ENCODE data around the gene EEF1G. TPM values are rescaled to one million over a fixed set of nuclear protein-coding genes. Genes with fewer than 3 reads are reported as not detected.

Gene EEF1G
- total and polyA plus RNA-seq, 2 of the 13 experiments (the other 11 are each of a cell fraction or from before 2014, with no cell fraction given): 1,787 to 2,144 TPM

GRCh38 chr11:62591448-62592145, 17.9 kb upstream of the EEF1G start, which contains the start of gene TUT1 (continued):
- no peak for TF ChIP-seq JUNB (CRISPR knock-in tag; IDR thresholded peaks at IDR 0.05; ENCODE audit: borderline replicate concordance)
- no peak for TF ChIP-seq ZBTB1 (CRISPR knock-in tag; IDR thresholded peaks at IDR 0.05; ENCODE audit: borderline replicate concordance)
- peak; percentile 55; the same call in 1 of the 2 replicates for TF ChIP-seq BCL6 (CRISPR knock-in tag; IDR thresholded peaks at IDR 0.05)
- TF ChIP-seq ZBTB49 (CRISPR knock-in tag; IDR thresholded peaks at IDR 0.05; ENCODE audit: borderline replicate concordance): no peak
- no peak for TF ChIP-seq SMARCE1 (IDR thresholded peaks at IDR 0.05; ENCODE audit: borderline replicate concordance)
- TF ChIP-seq ZFYVE20 (CRISPR knock-in tag; IDR thresholded peaks at IDR 0.05; ENCODE audit: borderline replicate concordance, low read depth): no peak
- peak; percentile 98 for TF ChIP-seq DR1 (CRISPR knock-in tag; IDR thresholded peaks at IDR 0.05)
- peak; percentile 64; the same call in 1 of the 2 replicates for TF ChIP-seq ZNF724P (CRISPR knock-in tag; IDR thresholded peaks at IDR 0.05; ENCODE audit: borderline replicate concordance)
- peak; percentile 71; the same call in 1 of the 2 replicates for TF ChIP-seq NR0B2 (CRISPR knock-in tag; IDR thresholded peaks at IDR 0.05)
- TF ChIP-seq HINFP (CRISPR knock-in tag; IDR thresholded peaks at IDR 0.05; ENCODE audit: low read depth): no peak
- TF ChIP-seq SNAPC4 (CRISPR knock-in tag; IDR thresholded peaks at IDR 0.05): peak; percentile 99
- no peak for TF ChIP-seq ZNF234 (CRISPR knock-in tag; conservative IDR thresholded peaks at IDR 0.05)
- no peak for TF ChIP-seq RAD51 (IDR thresholded peaks at IDR 0.05; ENCODE audit: borderline replicate concordance)
- no peak for TF ChIP-seq TCF7L2 (IDR thresholded peaks at IDR 0.05; ENCODE audit: low read depth, low read length)
- no peak for TF ChIP-seq FUBP1 (CRISPR knock-in tag; IDR thresholded peaks at IDR 0.05; ENCODE audit: borderline replicate concordance)
- TF ChIP-seq JDP2 (CRISPR knock-in tag; IDR thresholded peaks at IDR 0.05; ENCODE audit: borderline replicate concordance): no peak
- TF ChIP-seq PRPF4 (IDR thresholded peaks at IDR 0.05; ENCODE audit: low read depth, low read length, poor library complexity, severe bottlenecking): no peak

All from HepG2 (cell line).